Kidney (tissue), 14 donors: ENCODE measurements around the gene VPS13C. TPM values are rescaled to one million over a fixed set of nuclear protein-coding genes. Genes with fewer than 3 reads are reported as not detected.
A peak's percentile ranks its signal among the peaks of the same experiment; 100 is the strongest.

Experiments
- DNase-seq, 5 donors: peaks; one replicate each; pipeline ENCODE4 v3.0.0-alpha.2; 2013 to 2020
- FAIRE-seq: peaks from 2 replicates; lab custom pipeline; 2012; peaks lifted over from hg19 to GRCh38; lab: Jason Lieb, UNC
- H3K27ac ChIP-seq, 2 donors: one replicate each; pipeline ENCODE4 v1.7.0; 2013; ENCODE audit warnings: low read depth in 2 of 2, low read length in 2 of 2, inconsistent platforms in 1 of 2
- H3K27me3 ChIP-seq: one replicate; pipeline ENCODE4 v1.7.1; 2013; ENCODE audit warnings: low read length, inconsistent platforms; ENCODE audit not compliant: control insufficient read depth, insufficient read depth
- H3K36me3 ChIP-seq, 3 donors: one replicate each; pipeline versions ENCODE4 v1.7.0 to v1.7.1; 2013; ENCODE audit warnings: low read length in 3 of 3, control low read depth in 1 of 3, inconsistent platforms in 1 of 3; ENCODE audit not compliant: insufficient read depth in 3 of 3, control insufficient read depth in 2 of 3
- H3K4me1 ChIP-seq, 3 donors: one replicate each; pipeline versions ENCODE4 v1.7.0 to v1.7.1; 2013; ENCODE audit warnings: low read length in 3 of 3, inconsistent platforms in 1 of 3, low read depth in 1 of 3; ENCODE audit not compliant: control insufficient read depth in 2 of 3, insufficient read depth in 2 of 3
- H3K4me3 ChIP-seq, 3 donors: one replicate each; pipeline versions ENCODE4 v1.7.0 to v1.8.1; 2013; ENCODE audit warnings: low read length in 3 of 3, control low read depth in 1 of 3, inconsistent platforms in 1 of 3
- H3K9ac ChIP-seq, 3 donors: one replicate each; pipeline versions ENCODE4 v1.7.0 to v1.7.1; 2013; ENCODE audit warnings: low read length in 3 of 3, control low read depth in 1 of 3, inconsistent platforms in 1 of 3
- H3K9me3 ChIP-seq, 3 donors: one replicate each; pipeline versions ENCODE4 v1.7.0 to v1.7.1; 2013; ENCODE audit warnings: low read length in 3 of 3, control low read depth in 1 of 3, inconsistent platforms in 1 of 3; ENCODE audit not compliant: control insufficient read depth in 2 of 3, insufficient read depth in 1 of 3
- intact Hi-C: fragments of 100-400 bp; cut with DNase I; formaldehyde crosslinking; loops from one replicate; pipeline ENCODE4 v1.11.1; 2022
- polyA plus RNA-seq: library from polyadenylated mRNA; stranded (reverse); fragments of 350-450 nt; fragmentation: Illumina TruSeq; extraction: RNeasy Lipid Tissue Mini Kit (QIAGEN cat#74804); gene quantifications from one replicate; pipeline ENCODE4 v1.2.3, GENCODE V29; 2014; ENCODE audit warnings: low read depth, low replicate concordance; ENCODE audit not compliant: insufficient read depth
- total RNA-seq: library from RNA; stranded (reverse); fragmentation: NEBNext Ultra II Directional; extraction: Animal tissue kit (Norgen Biotek cat#: 25700); gene quantifications from one replicate; pipeline ENCODE4 v1.2.1, GENCODE V29; 2021
- TF ChIP-seq, protein P1 (sequence below): IDR thresholded peaks from 3 replicates; pipeline ENCODE4 v1.5.1; 2012; ENCODE audit warnings: mild to moderate bottlenecking, moderate library complexity, borderline replicate concordance; ENCODE audit not compliant: insufficient read depth; ENCODE audit errors: extremely low read depth
- donor health status: control.
- donor health status: control.
- donor health status: control.
- donor health status: control.
- donor health status: control.
- donor health status: DM: yes; HTN: yes; CAD: no.
- donor health status: Normal renal cell carcinoma (clear cell type).

The VPS13C gene
- total and polyA plus RNA-seq, 2 donors from 2014 or later = 12.5 to 106 TPM

- Histone ChIP-seq H3K4me3 (no peak overlapping the region), H3K27ac (no peak overlapping the region), H3K9ac (no peak overlapping the region), H3K27me3 (peaks cover 6% of the 10 kb centered on the region), H3K9me3 (no peaks in the 10 kb centered on the region), H3K4me1 (peaks cover 0 to 8% (median 7%) of the 10 kb centered on the region in 3 donors), H3K36me3 (no peaks in the 10 kb centered on the region)
- FAIRE-seq (peak; percentile 63), DNase-seq (peak in 1 of 5 donors; percentile 60)
- TF ChIP-seq, protein P1, sequence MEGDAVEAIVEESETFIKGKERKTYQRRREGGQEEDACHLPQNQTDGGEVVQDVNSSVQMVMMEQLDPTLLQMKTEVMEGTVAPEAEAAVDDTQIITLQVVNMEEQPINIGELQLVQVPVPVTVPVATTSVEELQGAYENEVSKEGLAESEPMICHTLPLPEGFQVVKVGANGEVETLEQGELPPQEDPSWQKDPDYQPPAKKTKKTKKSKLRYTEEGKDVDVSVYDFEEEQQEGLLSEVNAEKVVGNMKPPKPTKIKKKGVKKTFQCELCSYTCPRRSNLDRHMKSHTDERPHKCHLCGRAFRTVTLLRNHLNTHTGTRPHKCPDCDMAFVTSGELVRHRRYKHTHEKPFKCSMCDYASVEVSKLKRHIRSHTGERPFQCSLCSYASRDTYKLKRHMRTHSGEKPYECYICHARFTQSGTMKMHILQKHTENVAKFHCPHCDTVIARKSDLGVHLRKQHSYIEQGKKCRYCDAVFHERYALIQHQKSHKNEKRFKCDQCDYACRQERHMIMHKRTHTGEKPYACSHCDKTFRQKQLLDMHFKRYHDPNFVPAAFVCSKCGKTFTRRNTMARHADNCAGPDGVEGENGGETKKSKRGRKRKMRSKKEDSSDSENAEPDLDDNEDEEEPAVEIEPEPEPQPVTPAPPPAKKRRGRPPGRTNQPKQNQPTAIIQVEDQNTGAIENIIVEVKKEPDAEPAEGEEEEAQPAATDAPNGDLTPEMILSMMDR = peak; percentile 59
- intact Hi-C loops = no loop called here
Observed at GRCh38 chr15:62071711-62072308, 11.6 kb upstream of the VPS13C start.

DNA sequence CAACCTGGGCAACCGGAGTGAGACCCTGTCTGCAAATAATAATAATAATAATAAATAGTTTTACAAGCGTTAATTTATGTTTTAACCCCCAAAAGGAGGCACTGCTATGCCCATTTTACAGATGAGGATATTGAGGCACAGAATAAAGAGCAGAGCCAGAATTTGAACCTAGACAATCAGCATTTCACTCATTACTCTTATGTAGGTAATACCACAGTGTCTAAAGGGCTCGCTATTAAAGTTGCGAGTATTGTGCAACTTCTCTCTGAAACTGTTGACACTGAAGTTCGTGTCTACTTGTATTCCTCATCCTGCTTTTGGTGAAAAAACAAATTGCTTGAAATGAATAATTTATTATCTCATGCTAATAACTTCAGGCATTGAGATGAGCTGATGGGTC lies 9.3 kb upstream of the VPS13C start:
- FAIRE-seq = no peak
- intact Hi-C loops = no loop called here
- H3K9ac ChIP-seq = no peak overlapping the region
- H3K27ac ChIP-seq = no peak overlapping the region
- no peaks in the 10 kb centered on the region for H3K9me3 ChIP-seq
- H3K36me3 ChIP-seq = no peaks in the 10 kb centered on the region
- H3K4me1 ChIP-seq = peaks cover 3 to 8% (median 7%) of the 10 kb centered on the region in 3 donors
- TF ChIP-seq, protein P1 = no peak
- no peak overlapping the region for H3K4me3 ChIP-seq
- no peak for DNase-seq
- H3K27me3 ChIP-seq = peaks cover 15% of the 10 kb centered on the region

GRCh38 chr15:62068810-62069167 lies 8.5 kb upstream of the VPS13C start:
- H3K4me3 ChIP-seq = peak overlapping the region in 1 of 3 donors; percentile 39
- peaks cover 15% of the 10 kb centered on the region for H3K27me3 ChIP-seq
- H3K9ac ChIP-seq = peak overlapping the region in 1 of 3 donors; percentile 23
- DNase-seq = no peak
- TF ChIP-seq, protein P1 = no peak
- H3K27ac ChIP-seq = no peak overlapping the region
- no peak for FAIRE-seq
- intact Hi-C loops = no loop called here
- no peaks in the 10 kb centered on the region for H3K9me3 ChIP-seq
- H3K4me1 ChIP-seq = peaks cover 3 to 8% (median 7%) of the 10 kb centered on the region in 3 donors
- no peaks in the 10 kb centered on the region for H3K36me3 ChIP-seq
